ENCODE results near the gene RHOJ.
"Not testable (repeated sequence)": the region's sequence is repeated elsewhere in the genome, so short reads cannot be mapped to it uniquely, and the experiment has no call there.

RHOJ gene

GRCh38 chr14:63266106-63266505 is 61.9 kb downstream of the RHOJ start:
- DNase-seq (ENCODE audit: low read depth in 1 of 2, low spot score in 1 of 2): no peak

DNA sequence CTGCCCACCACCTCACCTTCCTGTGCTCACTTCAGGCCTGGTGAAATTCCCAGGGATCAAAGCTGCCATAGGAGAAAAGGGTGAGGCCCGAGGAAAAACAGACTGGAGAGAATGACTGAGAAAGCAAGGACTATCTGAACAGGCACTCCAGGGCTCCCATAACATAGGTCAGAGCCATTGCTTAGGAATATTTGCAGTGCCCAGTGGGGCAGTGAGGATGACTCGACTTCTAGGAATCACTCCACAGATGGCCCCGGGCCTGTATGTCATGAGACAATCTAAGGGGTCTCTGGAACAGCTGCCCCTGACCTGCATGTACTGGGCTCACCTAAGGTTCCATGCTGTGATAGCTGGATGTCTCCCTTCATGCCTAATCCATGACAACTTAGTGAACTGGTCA is 62.9 kb downstream of the RHOJ start:
- no peak for DNase-seq (ENCODE audit: low read depth in 1 of 2, low spot score in 1 of 2)

DNA sequence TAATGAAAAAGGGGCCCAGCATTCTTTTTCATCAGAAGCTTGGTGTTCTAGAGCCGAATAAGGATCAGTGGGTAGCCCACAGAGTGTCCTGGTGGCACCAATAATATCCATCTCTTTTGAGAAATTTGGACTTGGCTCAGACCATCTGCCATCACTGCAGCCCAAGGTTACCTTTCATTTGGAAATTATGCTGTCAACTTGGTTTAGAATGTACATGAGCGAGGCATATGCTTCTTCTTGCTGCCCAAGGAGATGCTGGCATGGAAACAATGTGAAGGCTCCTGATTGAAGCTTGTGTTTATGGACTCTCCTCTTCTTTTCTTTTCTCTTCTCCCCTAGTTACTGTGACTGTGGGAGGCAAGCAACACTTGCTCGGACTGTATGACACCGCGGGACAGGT is 64.5 kb downstream of the RHOJ start:
- no peak for DNase-seq (ENCODE audit: low read depth in 1 of 2, low spot score in 1 of 2)

- no peak for DNase-seq (ENCODE audit: low read depth in 1 of 2, low spot score in 1 of 2)
Measured at GRCh38 chr14:63269561-63270225, 65.5 kb downstream of the RHOJ start.

DNA sequence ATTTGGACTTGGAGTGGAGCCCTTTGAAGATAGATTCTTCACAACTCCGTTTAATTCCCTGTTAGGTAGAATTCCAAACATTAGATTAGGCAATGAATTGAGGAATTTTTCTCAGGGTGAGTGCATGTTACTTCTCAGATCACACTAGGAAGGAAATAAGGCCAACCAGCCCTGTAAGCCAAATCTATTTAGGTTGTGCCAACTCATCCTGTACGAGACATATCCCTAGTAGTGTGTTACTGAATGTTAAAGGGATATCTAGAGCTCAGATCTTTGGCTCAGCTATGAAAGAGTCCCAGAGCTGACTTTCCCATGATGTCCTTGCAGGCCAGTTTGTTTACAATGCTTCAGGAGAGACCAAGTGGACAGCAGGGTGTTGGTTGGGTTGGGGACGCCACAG is 68.9 kb downstream of the RHOJ start:
- DNase-seq (ENCODE audit: low read depth in 1 of 2, low spot score in 1 of 2): no peak

DNA sequence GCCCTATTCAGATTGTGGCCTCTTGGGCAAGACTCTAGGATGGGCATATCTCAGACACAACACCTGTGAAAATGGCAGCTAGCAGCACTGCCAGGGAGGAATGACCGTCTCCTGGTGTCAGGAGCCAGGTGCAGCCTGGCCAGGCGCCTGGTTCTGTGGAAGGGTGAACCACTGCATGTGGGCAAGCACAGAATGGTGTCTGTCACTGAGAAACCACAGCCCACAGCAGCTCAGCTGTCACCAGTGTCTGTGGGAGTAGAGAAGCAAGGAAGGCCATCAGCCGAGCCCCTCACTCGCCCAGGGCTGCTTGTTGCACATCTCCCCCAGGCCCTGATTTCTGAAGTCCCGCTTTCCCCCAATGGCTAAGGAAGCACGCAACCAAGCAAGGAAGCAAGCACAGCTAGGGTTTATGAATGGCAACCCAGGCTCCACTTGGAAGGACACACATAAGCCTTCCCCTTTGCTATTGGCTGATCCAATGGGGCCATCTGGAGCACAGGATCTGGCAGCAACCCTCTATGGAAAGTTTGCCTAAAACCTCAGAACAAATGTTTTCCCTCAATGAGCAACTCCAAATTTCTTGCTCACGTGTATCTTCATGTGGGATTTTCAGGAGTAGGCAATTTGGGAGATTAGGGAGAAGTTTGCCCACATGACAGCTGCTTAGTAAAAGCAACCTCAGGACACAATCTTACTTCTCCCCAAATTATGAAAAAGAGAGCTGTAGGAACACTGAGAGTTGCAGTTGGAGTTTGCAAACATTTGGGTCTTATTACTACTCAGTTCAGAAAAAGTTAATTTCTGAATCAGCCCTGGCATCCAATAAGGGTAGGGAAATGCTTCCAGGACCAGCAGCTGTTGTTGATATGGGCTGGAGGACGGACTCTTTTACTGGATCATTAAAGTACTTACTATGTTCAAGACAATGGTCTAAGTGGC is 69.7 kb downstream of the RHOJ start:
- no peak for DNase-seq (ENCODE audit: low read depth in 1 of 2, low spot score in 1 of 2)

GRCh38 chr14:63275611-63276010 is 71.4 kb downstream of the RHOJ start:
- no peak for DNase-seq (ENCODE audit: low read depth in 1 of 2, low spot score in 1 of 2)

GRCh38 chr14:63276016-63276415 is 71.8 kb downstream of the RHOJ start:
- no peak for DNase-seq (ENCODE audit: low read depth in 1 of 2, low spot score in 1 of 2)

GRCh38 chr14:63276492-63277342 is 72.5 kb downstream of the RHOJ start:
- DNase-seq (ENCODE audit: low read depth in 1 of 2, low spot score in 1 of 2): no peak

- no peak for DNase-seq (ENCODE audit: low read depth in 1 of 2, low spot score in 1 of 2)
Measured at GRCh38 chr14:63277591-63278183, 73.4 kb downstream of the RHOJ start.

DNA sequence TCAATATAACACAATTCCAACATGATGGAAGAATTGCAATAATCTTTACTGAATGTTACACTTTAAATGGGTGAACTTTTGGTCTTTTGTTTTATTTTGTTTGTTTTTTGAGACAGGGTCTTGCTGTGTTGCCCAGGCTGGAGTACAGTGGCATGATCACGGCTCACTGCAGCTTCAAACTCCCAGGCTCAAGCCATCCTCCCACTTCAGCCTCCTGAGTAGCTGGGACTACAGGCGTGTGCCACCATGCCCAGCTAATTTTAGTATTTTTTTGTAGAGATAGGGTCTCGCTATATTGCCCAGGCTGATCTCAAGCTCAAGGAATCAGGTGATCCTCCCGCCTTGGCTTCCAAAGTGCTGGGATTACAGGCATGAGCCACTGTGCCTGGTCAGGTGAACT is 75.7 kb downstream of the RHOJ start:
- not testable (repeated sequence) for DNase-seq (ENCODE audit: low read depth in 1 of 2, low spot score in 1 of 2)

DNA sequence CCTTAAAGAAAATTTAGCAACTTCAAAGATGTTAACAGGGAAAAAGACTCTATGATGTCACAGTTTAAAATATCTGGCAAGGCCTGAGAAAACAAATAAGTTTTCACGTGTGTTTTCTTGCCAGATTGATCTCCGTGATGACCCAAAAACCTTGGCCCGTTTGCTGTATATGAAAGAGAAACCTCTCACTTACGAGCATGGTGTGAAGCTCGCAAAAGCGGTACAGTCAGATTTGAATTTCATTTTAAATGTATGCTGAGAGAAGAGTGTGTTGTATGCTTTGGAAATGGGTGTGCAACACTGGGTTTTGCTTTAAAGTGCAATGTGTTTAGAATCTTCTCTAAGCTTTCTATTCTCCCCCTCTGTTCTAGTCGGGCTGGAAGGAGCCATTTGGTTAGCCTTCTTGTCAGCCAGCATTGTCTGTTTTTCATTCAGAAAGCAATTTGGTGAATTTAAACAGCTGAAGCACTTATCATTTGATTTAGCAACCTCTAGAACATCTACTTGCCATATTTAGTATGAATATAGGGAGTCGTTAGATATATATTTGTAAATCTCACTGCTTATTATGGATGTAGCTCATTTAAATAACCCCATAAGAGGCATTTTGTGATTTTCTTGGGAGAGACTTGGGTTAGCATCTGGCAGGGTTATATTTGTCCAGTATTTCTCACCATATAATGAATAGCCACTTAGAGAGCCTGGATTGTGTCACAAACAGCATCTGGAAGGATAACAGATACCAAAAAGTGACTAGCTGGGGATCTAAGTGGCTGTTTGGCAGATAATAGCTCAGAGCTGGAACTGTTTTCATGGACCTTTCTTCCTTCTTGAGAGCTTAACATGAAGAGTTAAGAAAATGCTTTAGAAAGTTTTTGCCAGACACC is 79.0 kb downstream of the RHOJ start:
- no peak for DNase-seq (ENCODE audit: low read depth in 1 of 2, low spot score in 1 of 2)

- DNase-seq (ENCODE audit: low read depth in 1 of 2, low spot score in 1 of 2): no peak
Measured at GRCh38 chr14:63283884-63284248, 79.6 kb downstream of the RHOJ start.

DNA sequence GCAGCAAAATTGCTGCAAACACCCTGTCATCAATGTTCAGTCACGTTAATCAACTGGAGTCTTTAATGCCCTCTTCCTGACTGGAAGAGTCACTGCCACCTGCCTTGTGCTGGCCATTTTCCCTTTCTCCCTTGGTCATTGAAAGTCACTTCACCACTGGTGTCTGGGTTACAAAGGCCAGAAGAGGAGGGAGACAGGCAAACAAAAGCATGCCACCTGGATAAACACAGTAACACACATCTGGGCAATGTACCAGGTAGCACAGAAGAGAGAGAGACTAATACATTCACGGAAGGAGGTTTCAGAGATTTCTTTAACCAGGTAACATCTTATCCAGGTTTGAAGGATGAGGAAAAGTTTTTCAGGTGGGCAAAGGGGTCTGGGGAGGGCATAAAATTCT is 81.8 kb downstream of the RHOJ start:
- no peak for DNase-seq (ENCODE audit: low read depth in 1 of 2, low spot score in 1 of 2)

DNA sequence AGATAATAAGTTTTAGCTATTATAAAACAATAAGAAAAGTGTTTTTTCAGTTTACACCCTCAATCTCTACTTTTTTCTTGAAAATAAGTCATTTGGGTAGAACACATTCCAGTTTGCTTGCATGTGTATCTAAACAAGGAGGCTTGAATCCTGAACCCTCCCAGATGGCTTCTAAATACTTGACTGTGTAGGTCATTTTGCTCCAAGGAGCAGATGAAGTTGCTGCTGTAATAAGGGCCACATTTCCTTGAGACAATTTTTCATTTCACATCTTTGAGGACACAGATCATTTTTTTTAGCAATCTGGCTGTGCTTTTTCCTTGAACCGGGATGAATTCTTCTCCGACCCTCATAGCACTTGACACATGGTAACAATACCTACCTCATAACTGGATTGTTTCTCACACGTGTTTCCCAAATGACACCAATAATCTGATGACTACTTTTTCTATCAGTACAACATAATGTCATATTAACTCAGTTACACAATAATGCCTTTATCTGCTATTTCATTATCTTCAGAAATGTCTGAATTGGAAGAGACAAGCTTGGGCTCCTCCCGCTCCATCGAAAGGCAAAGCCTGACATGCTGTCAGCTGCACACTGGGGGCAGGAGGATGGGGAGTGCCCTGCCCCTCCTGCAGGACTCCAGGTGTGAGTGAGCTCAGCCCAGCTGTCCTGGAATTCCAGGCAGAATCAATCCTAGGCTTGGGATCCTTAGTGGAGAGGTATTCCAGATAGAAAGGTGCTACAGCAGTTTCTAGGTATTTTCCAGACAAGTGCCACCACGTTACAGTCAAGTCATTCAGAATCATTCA is 83.6 kb downstream of the RHOJ start:
- no peak for DNase-seq (ENCODE audit: low read depth in 1 of 2, low spot score in 1 of 2)

DNA sequence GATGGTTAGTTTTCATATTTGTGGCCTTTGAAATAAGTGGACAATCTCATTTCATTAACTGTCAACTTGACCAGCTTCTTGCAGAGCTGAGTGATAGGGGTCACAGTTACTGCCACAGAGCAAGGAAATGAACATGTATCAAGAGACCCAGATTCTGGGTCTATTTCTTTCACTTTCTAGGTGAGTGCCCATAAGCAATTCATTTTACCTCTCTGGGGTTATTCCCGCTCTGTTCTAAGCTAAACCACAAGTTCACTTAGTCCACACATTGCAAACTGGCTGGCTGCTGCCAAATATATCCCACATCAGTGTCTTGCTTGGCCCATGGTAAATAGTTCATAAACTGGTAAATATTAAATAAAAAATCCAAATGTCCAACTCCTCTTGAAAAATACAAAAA is 84.6 kb downstream of the RHOJ start:
- no peak for DNase-seq (ENCODE audit: low read depth in 1 of 2, low spot score in 1 of 2)

DNA sequence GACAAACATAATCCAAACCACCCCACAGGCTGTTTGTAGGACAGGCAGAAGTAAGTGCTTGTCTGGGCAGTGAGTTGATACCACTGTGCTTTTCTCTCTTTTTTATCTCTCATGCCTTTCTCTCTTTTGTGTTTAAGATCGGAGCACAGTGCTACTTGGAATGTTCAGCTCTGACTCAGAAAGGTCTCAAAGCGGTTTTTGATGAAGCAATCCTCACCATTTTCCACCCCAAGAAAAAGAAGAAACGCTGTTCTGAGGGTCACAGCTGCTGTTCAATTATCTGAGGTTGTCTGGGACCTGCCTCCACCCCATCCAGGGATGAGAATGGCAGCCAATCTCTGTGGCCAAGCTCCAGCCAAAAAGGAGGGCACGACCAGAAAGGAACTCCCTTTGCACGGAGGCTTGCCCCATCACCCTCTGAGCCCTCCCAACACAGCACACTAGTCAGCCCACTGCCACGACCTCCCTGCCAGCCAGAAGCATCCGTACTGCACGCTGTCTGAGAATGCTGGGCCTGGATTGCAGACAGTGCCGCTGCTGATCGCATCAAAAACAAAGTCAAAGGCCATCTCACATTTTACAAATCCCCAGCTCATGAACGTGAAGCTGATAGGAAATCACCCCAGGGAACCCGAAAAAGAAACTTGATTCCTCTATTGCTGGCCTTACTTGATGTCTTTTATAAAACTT is 86.6 kb downstream of the RHOJ start:
- DNase-seq (ENCODE audit: low read depth in 1 of 2, low spot score in 1 of 2): no peak

GRCh38 chr14:63292805-63293204 is 88.6 kb downstream of the RHOJ start:
- DNase-seq (ENCODE audit: low read depth in 1 of 2, low spot score in 1 of 2): no peak

GRCh38 chr14:63295231-63295685 is 91.0 kb downstream of the RHOJ start:
- no peak for DNase-seq (ENCODE audit: low read depth in 1 of 2, low spot score in 1 of 2)

All from activated T-helper 1 cell treated with anti-CD3 and anti-CD28 coated beads, Interleukin-2, amount 50 U/mL, for 16 hours (primary cell).